Activated CD4-positive, alpha-beta T cell treated with anti-CD3 and anti-CD28 coated beads, Interleukin-2, Interleukin-6, amounts not matched to agents 100 ng/mL and 50 ng/mL, durations not matched to agents 16 hours and 8 hours (primary cell): Measurements from ENCODE around the gene HOXA4.

Source experiments
- DNase-seq: peaks from one replicate; pipeline ENCODE4 v3.0.0-alpha.2; 2020

HOXA4 gene

DNA sequence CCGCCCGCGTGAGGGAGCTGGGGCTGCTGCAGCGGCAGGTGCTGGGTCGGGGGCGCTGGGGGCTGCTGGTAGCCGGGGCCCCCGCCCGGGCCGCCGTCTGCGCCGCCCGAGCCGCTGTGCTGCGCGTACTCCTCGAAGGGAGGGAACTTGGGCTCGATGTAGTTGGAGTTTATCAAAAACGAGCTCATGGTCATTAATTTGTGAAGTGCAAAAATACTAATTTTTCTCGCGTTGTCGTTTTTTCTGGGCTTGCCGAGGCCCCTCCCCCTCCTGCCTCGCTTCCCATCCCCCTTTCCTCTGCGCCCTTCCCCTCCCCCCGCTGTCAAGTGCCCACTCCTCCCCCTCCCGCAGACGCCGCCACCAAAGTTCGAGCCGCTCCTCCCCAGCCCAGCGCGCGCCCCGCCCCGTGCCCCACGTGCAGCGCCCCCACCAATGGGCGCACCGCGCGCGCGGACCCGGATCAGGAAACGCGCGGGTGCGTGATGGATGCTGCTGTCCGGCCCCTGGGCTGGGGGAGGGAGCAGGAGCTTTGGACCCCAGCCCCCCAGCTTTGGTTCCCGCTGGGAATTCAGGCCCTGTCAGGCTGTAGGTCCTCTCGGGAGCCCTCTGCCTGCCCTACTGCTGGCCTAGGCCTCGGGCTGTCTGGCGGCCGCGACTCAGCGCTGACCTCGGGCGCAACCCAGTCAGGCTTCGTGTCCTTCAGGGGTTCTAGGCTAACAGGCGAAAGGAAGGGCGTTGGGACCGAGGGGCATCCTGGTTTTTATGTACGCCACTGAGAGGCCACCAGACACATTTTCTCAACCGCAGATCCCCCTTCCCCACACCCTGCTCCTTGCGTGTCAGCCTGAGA lies at the start of gene HOXA4:
Gene HOXA4, minus strand, starts transcription at position 218 of the 850 bp plus-strand sequence. Its CDS starts 24 bp downstream, at position 194.
- DNase-seq: peak; percentile 78

- DNase-seq: peak; percentile 74
These were observed 49.2 kb upstream of the HOXA4 start for GRCh38 chr7:27179503-27180430.

DNA sequence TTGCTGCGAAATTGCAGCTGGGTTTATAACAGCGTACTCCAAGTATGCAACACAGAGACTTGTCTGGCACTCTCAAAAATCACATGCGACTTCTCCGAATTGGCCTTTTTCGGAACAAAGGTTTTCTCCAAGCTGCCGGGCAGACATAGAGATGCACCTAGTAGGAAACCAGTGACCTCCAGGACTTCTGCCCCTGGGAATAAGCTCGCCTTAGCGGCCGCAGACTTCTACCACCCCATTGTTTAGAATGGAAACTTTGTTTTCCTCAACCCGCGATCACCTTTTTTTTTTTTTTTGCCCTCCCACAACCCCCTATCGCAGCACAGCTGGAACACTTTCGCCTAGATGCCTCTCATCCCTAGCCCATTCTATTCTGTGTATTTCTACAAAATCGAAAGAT lies 48.5 kb upstream of the HOXA4 start:
- no peak for DNase-seq

DNA sequence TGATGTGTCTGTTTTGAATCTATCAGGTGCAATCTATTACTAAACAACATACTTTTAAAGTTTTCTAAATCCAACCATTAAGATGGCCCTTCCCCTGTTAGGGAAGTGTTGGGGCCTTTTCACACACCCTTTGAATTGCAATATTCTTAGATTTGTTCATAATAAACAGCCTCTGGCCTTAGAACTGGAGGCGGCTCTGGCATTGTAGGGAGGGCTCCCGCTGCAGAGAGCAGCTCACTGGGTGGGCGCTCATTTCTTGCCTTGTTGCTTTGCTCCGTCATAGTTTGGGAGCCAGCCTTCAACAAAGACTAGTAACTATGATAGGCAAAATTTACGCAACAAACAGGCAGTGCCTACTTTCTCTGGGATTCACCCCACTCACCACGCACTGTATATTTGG lies 47.8 kb upstream of the HOXA4 start:
- no peak for DNase-seq

DNA sequence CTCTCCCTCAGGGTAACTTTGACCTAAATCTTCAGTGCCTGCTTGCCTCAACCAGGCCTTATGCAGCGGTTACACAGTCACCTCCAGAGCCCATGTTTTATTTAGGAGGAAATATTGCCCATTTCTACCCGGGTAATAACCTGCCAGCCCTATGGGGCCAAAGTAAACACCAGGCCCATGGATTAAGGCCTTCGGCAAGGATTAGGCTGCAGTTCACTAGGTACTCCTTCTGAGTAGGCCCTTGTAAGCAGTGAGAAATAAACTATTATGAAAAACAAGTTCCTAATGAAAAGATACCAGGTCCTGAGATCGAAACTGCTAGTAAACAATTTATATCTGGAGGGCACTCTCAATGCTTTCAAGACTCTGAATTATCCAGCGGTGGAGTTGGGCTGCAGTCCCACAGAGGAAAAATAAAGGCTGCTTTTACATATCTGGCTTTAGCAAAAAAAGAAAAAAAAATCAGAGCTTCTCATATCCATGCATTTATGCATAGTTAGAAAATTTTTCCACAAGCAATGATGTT lies 47.3 kb upstream of the HOXA4 start:
- no peak for DNase-seq

DNA sequence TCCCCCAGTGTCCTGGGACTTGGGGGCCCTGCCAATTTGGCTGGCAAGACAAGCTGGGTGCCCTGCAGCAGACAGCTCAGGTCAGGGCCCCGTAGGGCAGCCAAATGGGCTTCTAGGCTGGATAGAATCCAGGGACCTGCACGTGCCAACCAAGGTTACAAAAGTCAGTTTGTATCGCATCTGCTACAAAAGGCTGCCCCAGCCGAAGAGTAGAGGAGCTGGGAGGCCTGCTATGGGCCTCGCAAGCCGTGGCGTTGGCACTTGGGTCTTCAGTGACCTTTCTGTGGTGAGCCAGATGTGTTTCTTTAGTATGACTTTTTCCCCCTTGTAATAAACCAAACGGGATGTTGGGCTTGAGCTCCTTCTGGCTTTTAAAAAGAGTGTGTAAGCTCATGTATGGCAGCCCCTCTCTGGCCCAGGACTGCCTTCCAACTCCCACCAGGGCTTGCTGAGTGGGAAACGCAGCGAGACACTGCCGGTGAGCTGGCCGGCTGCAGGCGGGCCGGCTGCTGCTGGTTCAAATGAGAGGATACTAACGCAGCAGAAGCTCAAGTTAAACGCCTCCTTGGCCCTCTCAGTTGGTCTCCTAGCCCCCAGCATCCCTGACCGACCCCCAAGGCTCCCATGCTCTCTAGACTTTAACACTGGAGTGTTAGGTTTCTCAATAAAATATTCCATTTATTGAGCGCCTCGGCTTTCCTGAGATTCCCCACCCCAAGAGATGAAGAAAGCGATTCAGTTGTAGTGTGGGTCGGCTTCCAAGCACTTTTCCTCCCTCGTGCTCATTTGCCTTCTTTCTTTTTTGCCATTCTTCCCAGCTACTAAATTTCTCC lies 46.6 kb upstream of the HOXA4 start:
- no peak for DNase-seq

- DNase-seq: no peak
These were observed 45.9 kb upstream of the HOXA4 start for GRCh38 chr7:27176524-27176845.

DNA sequence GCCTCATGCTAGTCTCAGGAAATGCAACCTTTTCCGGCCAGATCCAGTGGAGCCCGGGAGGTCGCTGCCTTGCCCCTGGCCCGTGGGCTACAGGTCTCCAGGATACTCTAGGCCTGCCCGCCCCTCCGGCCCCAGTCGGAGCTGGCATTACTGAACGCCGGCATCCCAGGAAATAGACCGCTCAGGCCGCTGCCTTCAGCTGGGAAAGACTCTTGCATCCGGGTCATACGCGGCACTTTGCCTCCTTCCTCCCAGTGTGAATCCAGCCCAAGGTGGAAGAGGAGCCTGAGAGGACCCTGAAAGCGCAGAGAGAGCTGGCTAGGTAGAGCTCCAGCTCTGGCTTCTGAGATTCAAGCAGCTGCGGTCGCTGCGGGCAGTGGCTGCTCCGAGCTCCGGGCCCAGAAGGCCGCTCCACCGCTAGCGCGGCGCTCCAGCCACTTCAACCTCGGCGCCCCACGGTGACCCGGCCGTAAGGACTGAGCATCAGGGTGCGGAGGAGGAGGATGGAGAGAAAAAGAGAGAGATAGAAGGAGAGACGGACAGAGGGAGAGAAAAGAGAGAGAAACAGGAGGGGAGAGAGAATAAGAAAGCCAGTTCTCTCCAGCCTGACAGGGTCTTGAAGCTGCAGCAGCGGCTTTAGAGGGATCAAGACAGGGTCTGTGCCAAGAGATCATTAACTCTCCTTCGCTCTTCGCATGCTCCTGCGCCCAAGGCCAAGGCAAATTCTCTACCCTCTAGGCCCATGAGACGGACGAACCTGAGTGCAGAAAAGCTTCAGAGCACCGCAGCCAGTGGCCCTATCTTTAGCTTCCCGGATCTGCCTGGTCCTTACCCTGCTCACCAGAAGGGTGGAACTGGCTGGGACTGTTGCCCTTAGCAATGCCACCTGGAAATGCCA lies 45.3 kb upstream of the HOXA4 start:
- no peak for DNase-seq

DNA sequence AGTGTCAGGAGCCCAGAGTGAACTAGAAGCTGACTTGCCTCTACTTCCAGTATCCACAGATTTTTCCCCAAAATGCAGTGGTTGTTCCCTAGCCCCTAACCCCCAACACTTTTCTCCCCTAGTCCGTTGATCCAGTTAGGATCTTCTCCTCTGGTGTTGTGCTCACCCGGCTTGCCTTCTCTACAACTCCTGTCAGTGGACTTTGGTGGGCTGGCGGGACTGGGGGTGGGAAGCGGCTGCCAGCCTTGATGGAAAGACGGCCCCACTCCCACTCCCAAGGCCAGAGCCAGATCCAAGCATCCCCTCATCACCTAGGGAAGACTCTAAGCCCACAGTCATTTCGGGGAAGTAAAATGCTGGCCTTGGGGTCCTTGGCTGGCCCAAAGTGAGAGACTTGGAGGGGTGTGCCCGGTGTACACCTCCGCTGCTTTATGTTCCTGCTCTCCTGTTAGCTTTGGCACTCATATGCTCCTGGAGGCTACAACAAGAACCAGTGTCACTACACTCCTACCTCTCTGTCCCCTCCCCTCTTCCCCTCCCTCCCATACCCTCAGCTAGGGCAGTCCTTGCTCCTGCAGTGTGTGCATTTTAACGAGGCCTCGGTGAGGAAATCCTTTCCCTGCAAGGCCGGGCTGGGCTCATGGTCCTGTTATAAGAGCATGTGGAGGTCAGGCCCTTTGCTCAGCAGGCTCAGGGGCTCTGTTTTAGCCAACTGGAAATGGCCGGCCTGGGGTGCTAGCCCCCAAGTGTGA lies 44.5 kb upstream of the HOXA4 start:
- DNase-seq: no peak

DNA sequence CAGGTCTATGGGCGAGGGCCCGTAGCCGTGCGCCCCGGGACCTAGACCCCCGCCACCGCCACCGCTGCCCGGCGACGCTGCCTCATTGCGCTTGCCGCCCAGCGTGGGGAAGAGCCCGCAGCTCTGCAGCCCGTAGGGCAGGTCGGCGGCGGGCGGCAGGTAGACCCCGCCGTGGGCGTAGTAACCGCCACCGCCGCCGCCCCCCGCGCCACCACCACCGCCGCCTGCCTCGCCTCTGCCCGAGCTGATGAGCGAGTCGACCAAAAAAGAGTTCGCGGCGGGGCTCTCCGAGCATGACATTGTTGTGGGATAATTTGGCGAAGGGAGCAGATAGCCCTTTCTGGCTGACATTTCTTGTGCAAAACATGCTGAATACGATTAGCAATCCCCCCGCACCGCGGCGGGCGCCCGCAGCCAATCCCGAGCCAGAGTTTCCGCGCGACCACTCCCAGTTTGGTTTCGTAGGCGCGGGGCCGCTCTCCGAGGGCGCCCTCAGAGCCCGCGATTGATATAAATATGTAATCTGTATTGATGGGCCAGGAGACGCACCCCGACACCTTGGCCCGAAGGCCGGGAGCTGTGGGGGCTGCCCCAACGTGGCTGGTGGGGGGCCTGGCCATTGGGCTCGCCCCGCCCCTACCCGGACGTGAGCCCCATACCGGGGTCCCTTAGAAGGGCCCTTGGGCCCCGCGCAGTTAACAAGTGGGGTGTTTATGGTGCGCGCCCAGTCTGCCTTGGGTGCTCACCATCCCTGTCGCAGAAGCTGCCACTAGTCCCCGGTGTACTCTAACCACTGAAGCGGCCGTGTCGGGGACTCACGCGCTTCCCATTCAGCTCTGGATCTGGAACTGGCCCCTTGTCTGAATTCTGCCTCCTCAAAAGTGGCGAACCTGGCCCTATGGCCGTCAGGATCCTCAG lies 43.7 kb upstream of the HOXA4 start, which contains the start of gene HOXA10:
Gene HOXA10, minus strand, starts transcription at position 365 of the 918 bp plus-strand sequence. Its CDS starts 14 bp downstream, at position 351.
- DNase-seq: no peak

- DNase-seq: no peak
These were observed 43.0 kb upstream of the HOXA4 start for GRCh38 chr7:27173511-27173955.

DNA sequence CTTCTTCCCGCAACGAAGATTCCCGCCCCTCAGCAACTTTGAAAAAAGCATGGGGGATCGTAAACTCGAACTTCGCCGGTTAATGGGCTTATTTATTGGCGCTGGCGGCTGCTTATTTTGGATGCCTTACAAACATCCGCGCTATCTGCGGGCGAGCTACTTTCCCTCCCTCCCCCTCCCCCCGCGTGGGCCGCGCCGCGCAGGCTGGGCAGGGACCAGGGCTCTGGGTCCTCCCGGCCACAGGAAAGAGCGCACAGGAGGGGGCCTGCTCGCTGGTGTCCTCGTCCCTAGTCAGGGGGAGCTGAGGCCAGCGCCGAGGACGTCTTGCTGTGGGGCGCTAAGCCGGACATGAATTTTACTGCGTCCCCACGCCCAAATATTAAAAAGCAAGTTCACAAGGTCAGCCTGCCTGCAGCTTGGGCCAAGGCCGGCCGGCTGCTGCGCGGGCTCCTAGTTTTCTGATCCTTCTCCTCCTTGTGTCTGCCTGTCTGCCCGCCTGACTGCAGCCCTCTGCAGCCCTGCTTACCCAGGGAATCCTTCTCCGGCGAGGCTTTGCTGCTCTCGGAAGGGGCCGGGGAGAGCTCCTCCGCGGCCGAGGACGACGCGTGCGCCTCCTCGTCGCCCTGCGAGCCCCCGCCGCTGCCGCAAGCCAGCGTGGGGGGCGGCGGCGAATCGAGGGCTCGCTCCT lies 42.4 kb upstream of the HOXA4 start:
- DNase-seq: no peak

GRCh38 chr7:27172315-27172774 lies 41.8 kb upstream of the HOXA4 start:
- DNase-seq: no peak

- DNase-seq: no peak
These were observed 41.2 kb upstream of the HOXA4 start for GRCh38 chr7:27171637-27172314.

- DNase-seq: no peak
These were observed 40.7 kb upstream of the HOXA4 start for GRCh38 chr7:27171325-27171636.

GRCh38 chr7:27170426-27171324 lies 40.1 kb upstream of the HOXA4 start:
- DNase-seq: no peak
